ENCODE results near the gene CENPB. TPM values are rescaled to one million over a fixed set of nuclear protein-coding genes. Genes with fewer than 3 reads are reported as not detected.

Gene CENPB
- total RNA-seq, 2 donors from 2014 or later: 43.0 to 50.7 TPM

DNA sequence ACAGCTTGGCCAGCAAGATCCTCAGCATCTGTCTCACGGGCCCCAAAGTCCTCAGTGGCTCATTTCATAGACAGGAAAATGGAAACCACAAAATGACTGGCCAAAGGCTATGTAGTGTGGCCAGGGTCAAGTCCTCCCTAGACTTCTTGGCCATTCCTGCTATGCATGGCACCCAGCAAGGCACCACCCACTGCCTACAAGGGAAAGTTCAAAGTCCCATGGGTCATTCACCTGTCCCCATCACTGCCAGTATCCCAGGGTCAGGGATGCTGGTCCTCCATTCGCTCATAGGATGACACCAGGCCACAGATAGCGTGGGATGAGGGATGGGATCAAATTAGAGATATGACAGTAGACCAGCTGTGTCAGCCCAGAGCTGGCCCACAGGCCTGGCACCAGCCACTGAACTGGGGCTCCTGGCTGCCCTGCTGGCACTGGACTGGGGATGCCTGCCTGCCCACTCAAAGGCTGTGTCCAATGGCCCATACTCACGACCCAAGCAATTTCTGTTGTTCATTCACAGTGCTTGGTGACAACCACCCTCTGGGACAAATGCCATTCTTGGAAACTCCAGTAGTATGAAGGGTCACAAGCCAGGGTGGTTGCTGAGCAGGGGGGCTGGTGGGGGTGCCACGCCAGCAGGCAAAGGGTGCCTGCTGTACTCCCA lies 30.6 kb downstream of the CENPB start:
- no peaks in the 10 kb centered on the region for H3K9me3 Mint-ChIP-seq
- TF ChIP-seq CTCF (conservative IDR thresholded peaks at IDR 0.05): no peak
- no peak overlapping the region for H3K27ac Mint-ChIP-seq
- WGBS, 2 experiments (ENCODE audit: insufficient coverage in 1 of 2, insufficient read length in 1 of 2): 86 to 87% methylated on average over 4 to 5 of the region's 5 CpGs
- no peak overlapping the region for H3K4me3 Mint-ChIP-seq
- Histone ChIP-seq H3K27ac (ENCODE audit: low read depth, low read length) (no peak overlapping the region), H3K36me3 (ENCODE audit: control insufficient read depth, insufficient read depth, low read length) (peaks cover 8% of the 10 kb centered on the region), H3K4me1 (ENCODE audit: control insufficient read depth, insufficient read depth, low read length) (no peaks in the 10 kb centered on the region), H3K27me3 (ENCODE audit: control insufficient read depth, insufficient read depth, low read length, poor library complexity, severe bottlenecking) (peaks cover 21% of the 10 kb centered on the region), H3K4me3 (ENCODE audit: low read length) (no peak overlapping the region), H3K9ac (ENCODE audit: extremely low read depth, low read length, poor library complexity, severe bottlenecking) (no peak overlapping the region), H3K9me3 (ENCODE audit: control insufficient read depth, low read length) (no peaks in the 10 kb centered on the region)
- peaks cover 4% of the 10 kb centered on the region for H3K4me1 Mint-ChIP-seq
- H3K27me3 Mint-ChIP-seq (ENCODE audit: insufficient read depth): peaks cover 21% of the 10 kb centered on the region
- peaks cover 11% of the 10 kb centered on the region for H3K36me3 Mint-ChIP-seq (ENCODE audit: low read depth)
- peak; percentile 23 for DNase-seq

- 91 to 94% methylated on average over 4 to 7 of the region's 7 CpGs for WGBS, 2 experiments (ENCODE audit: insufficient coverage in 1 of 2, insufficient read length in 1 of 2)
- Mint-ChIP-seq H3K4me1 (peaks cover 4% of the 10 kb centered on the region), H3K9me3 (no peaks in the 10 kb centered on the region), H3K27me3 (ENCODE audit: insufficient read depth) (peaks cover 28% of the 10 kb centered on the region), H3K4me3 (no peak overlapping the region), H3K36me3 (ENCODE audit: low read depth) (peaks cover 11% of the 10 kb centered on the region), H3K27ac (no peak overlapping the region)
- DNase-seq: peak; percentile 24
- H3K4me1 ChIP-seq (ENCODE audit: control insufficient read depth, insufficient read depth, low read length): no peaks in the 10 kb centered on the region
- H3K36me3 ChIP-seq (ENCODE audit: control insufficient read depth, insufficient read depth, low read length): peaks cover 8% of the 10 kb centered on the region
- H3K9me3 ChIP-seq (ENCODE audit: control insufficient read depth, low read length): no peaks in the 10 kb centered on the region
- no peak overlapping the region for H3K27ac ChIP-seq (ENCODE audit: low read depth, low read length)
- TF ChIP-seq CTCF (conservative IDR thresholded peaks at IDR 0.05): no peak
- no peak overlapping the region for H3K4me3 ChIP-seq (ENCODE audit: low read length)
- H3K27me3 ChIP-seq (ENCODE audit: control insufficient read depth, insufficient read depth, low read length, poor library complexity, severe bottlenecking): peaks cover 27% of the 10 kb centered on the region
- H3K9ac ChIP-seq (ENCODE audit: extremely low read depth, low read length, poor library complexity, severe bottlenecking): no peak overlapping the region
Measured at GRCh38 chr20:3755269-3755668, 31.3 kb downstream of the CENPB start.

GRCh38 chr20:3754276-3754630 lies 32.3 kb downstream of the CENPB start:
- WGBS, 2 experiments (ENCODE audit: insufficient coverage in 1 of 2, insufficient read length in 1 of 2): 80 to 94% methylated on average over 1 to 16 of the region's 16 CpGs
- Histone ChIP-seq H3K9me3 (ENCODE audit: control insufficient read depth, low read length) (no peaks in the 10 kb centered on the region), H3K9ac (ENCODE audit: extremely low read depth, low read length, poor library complexity, severe bottlenecking) (no peak overlapping the region), H3K4me1 (ENCODE audit: control insufficient read depth, insufficient read depth, low read length) (no peaks in the 10 kb centered on the region), H3K36me3 (ENCODE audit: control insufficient read depth, insufficient read depth, low read length) (peaks cover 8% of the 10 kb centered on the region), H3K27me3 (ENCODE audit: control insufficient read depth, insufficient read depth, low read length, poor library complexity, severe bottlenecking) (peaks cover 38% of the 10 kb centered on the region), H3K4me3 (ENCODE audit: low read length) (no peak overlapping the region), H3K27ac (ENCODE audit: low read depth, low read length) (no peak overlapping the region)
- Mint-ChIP-seq H3K27me3 (ENCODE audit: insufficient read depth) (peaks cover 37% of the 10 kb centered on the region), H3K4me1 (peaks cover 4% of the 10 kb centered on the region), H3K9me3 (no peaks in the 10 kb centered on the region), H3K36me3 (ENCODE audit: low read depth) (peaks cover 11% of the 10 kb centered on the region), H3K4me3 (no peak overlapping the region), H3K27ac (no peak overlapping the region)
- no peak for DNase-seq
- TF ChIP-seq CTCF (conservative IDR thresholded peaks at IDR 0.05): no peak
